PC-3 (cell line): ENCODE measurements around the gene CWF19L1. TPM values are rescaled to one million over a fixed set of nuclear protein-coding genes. Genes with fewer than 3 reads are reported as not detected.

Experiments
- ATAC-seq: fragments of 200-7000 bp; cut with Tn5 transposase; 2 replicates; pipeline ENCODE4 v1.9.1; 2020; ENCODE audit warnings: mild to moderate bottlenecking, moderate library complexity
- BruUV-seq: library from RNA; stranded (reverse); fragments of 400-500 nt; replicated peaks from 2 replicates; lab custom pipeline; 2021; lab: Mats Ljungman, UMichigan
- CTCF ChIA-PET: fragments of 300-600 bp; sonication (Branson Sonifier 250); formaldehyde crosslinking; loops from one replicate; lab custom pipeline; 2022; ENCODE audit warnings: antibody characterized with exemption; lab: Charles Lee
- POLR2A ChIA-PET: fragments of 300-600 bp; sonication (Branson Sonifier 250); formaldehyde crosslinking; loops from one replicate; lab custom pipeline; 2022; ENCODE audit warnings: antibody characterized with exemption; ENCODE audit not compliant: unreplicated experiment; lab: Charles Lee
- DNase-seq: peaks from one replicate; pipeline ENCODE4 v3.0.0-alpha.2; 2015
- H2AFZ ChIP-seq: fragments of 300-600 bp; sonication (generic); 2 replicates; pipeline ENCODE4 v1.6.0; 2016; ENCODE audit warnings: antibody characterized with exemption, low read length
- H3F3A ChIP-seq: fragments of 300-600 bp; sonication (generic); one replicate; pipeline ENCODE4 v1.6.0; 2017; ENCODE audit warnings: antibody characterized with exemption, low read length, control low read depth, mild to moderate bottlenecking; ENCODE audit not compliant: unreplicated experiment
- H3K27ac ChIP-seq: fragments of 300-600 bp; sonication (generic); 2 replicates; pipeline ENCODE4 v1.5.1; 2016; ENCODE audit warnings: mild to moderate bottlenecking, low read length
- H3K27me3 ChIP-seq: fragments of 300-600 bp; sonication (generic); 2 replicates; pipeline ENCODE4 v1.6.1; 2016; ENCODE audit warnings: low read length, mixed read lengths
- H3K36me3 ChIP-seq: fragments of 300-600 bp; sonication (generic); 2 replicates; pipeline ENCODE4 v1.6.1; 2016; ENCODE audit warnings: low read depth, mixed run types, low read length, mixed read lengths
- H3K4me1 ChIP-seq: fragments of 300-600 bp; sonication (generic); 2 replicates; pipeline ENCODE4 v1.5.1; 2016; ENCODE audit warnings: low read length; ENCODE audit not compliant: insufficient read depth
- H3K4me2 ChIP-seq: fragments of 300-600 bp; sonication (generic); 2 replicates; pipeline ENCODE4 v1.6.0; 2016; ENCODE audit warnings: low read length
- H3K4me3 ChIP-seq: fragments of 300-600 bp; sonication (generic); 2 replicates; pipeline ENCODE4 v1.5.1; 2016; ENCODE audit warnings: mild to moderate bottlenecking, low read length, mixed read lengths
- H3K79me2 ChIP-seq: fragments of 300-600 bp; sonication (generic); 2 replicates; pipeline ENCODE4 v1.6.1; 2017; ENCODE audit warnings: low read length, mixed read lengths
- H3K9ac ChIP-seq: fragments of 300-600 bp; sonication (generic); 2 replicates; pipeline ENCODE4 v1.6.0; 2016; ENCODE audit warnings: mild to moderate bottlenecking, low read length
- H3K9me2 ChIP-seq: fragments of 300-600 bp; sonication (generic); replicated peaks from 2 replicates; pipeline ENCODE4 v1.6.1; 2016; ENCODE audit warnings: mixed run types, low read length, mixed read lengths
- H3K9me3 ChIP-seq: fragments of 300-600 bp; sonication (generic); 2 replicates; pipeline ENCODE4 v1.6.1; 2016; ENCODE audit warnings: low read length, mixed read lengths
- H4K20me1 ChIP-seq: fragments of 300-600 bp; sonication (generic); 2 replicates; pipeline ENCODE4 v1.6.1; 2016; ENCODE audit warnings: low read length, mixed read lengths
- EZH2 ChIP-seq: fragments of 300-600 bp; sonication (generic); IDR thresholded peaks from one replicate; pipeline ENCODE4 v1.6.1; 2017; ENCODE audit warnings: antibody characterized with exemption, mild to moderate bottlenecking, low read length; ENCODE audit not compliant: unreplicated experiment
- EZH2phosphoT487 ChIP-seq: fragments of 300-600 bp; sonication (generic); IDR thresholded peaks from 2 replicates; pipeline ENCODE4 v1.6.1; 2018; ENCODE audit warnings: mild to moderate bottlenecking, antibody characterized with exemption, low read length, borderline replicate concordance
- intact Hi-C: fragments of 100-400 bp; cut with micrococcal nuclease; formaldehyde crosslinking; loops from 2 replicates; pipeline ENCODE4 v1.9.0; 2023
- total RNA-seq: library from RNA; depleted of rRNA; stranded (reverse); fragments of >200 nt; gene quantifications from 2 replicates; pipeline ENCODE4 v1.2.3, GENCODE V29; 2014
- TF ChIP-seq, protein P1 (sequence below): fragments of 300-600 bp; sonication (generic); conservative IDR thresholded peaks from 2 replicates; pipeline ENCODE4 v1.5.1; 2017; ENCODE audit warnings: antibody characterized with exemption, low read depth, mild to moderate bottlenecking, low read length

CWF19L1 gene
- total RNA-seq, 1 experiment from 2014 or later, result 31.4 TPM

DNA sequence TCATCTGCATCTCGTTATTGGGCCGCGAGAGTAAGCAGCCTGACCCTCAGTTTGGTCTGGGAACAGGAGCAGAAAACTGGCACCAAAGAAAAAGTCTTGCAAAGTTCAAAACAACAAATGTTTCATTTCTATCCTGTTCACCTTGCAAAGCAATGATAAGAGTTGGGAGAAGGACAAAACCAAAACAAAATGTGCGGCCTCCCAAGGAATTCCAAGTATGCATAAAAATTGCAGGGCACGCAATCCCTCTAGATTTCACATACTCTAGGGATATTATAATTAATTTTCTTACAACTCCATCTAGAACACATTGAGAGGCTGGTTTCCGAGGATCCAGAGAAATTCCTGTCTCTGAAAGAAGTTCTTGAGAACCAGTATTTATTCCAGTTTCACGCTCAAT lies 58.1 kb downstream of the CWF19L1 start:
- no peaks in the 10 kb centered on the region for H4K20me1 ChIP-seq
- no peaks in the 10 kb centered on the region for H3K27me3 ChIP-seq
- DNase-seq, result no peak
- H2AFZ ChIP-seq, result no peak overlapping the region
- no peaks in the 10 kb centered on the region for H3K79me2 ChIP-seq
- POLR2A ChIA-PET, result no interaction called here
- TF ChIP-seq, protein P1, sequence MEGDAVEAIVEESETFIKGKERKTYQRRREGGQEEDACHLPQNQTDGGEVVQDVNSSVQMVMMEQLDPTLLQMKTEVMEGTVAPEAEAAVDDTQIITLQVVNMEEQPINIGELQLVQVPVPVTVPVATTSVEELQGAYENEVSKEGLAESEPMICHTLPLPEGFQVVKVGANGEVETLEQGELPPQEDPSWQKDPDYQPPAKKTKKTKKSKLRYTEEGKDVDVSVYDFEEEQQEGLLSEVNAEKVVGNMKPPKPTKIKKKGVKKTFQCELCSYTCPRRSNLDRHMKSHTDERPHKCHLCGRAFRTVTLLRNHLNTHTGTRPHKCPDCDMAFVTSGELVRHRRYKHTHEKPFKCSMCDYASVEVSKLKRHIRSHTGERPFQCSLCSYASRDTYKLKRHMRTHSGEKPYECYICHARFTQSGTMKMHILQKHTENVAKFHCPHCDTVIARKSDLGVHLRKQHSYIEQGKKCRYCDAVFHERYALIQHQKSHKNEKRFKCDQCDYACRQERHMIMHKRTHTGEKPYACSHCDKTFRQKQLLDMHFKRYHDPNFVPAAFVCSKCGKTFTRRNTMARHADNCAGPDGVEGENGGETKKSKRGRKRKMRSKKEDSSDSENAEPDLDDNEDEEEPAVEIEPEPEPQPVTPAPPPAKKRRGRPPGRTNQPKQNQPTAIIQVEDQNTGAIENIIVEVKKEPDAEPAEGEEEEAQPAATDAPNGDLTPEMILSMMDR, result no peak
- TF ChIP-seq EZH2phosphoT487 (no peak), EZH2 (no peak)
- no peak overlapping the region for H3K4me3 ChIP-seq
- BruUV-seq, result no TSS peak
- no peak for ATAC-seq
- H3K9me3 ChIP-seq, result no peaks in the 10 kb centered on the region
- no peak overlapping the region for H3K9ac ChIP-seq
- no peak overlapping the region for H3K4me2 ChIP-seq
- intact Hi-C loops, result no loop called here
- no peaks in the 10 kb centered on the region for H3F3A ChIP-seq
- H3K9me2 ChIP-seq, result no peaks in the 10 kb centered on the region
- no peaks in the 10 kb centered on the region for H3K4me1 ChIP-seq
- H3K36me3 ChIP-seq, result peaks cover 13% of the 10 kb centered on the region; the same call in 1 of the 2 replicates
- CTCF ChIA-PET, result no interaction called here
- no peak overlapping the region for H3K27ac ChIP-seq

DNA sequence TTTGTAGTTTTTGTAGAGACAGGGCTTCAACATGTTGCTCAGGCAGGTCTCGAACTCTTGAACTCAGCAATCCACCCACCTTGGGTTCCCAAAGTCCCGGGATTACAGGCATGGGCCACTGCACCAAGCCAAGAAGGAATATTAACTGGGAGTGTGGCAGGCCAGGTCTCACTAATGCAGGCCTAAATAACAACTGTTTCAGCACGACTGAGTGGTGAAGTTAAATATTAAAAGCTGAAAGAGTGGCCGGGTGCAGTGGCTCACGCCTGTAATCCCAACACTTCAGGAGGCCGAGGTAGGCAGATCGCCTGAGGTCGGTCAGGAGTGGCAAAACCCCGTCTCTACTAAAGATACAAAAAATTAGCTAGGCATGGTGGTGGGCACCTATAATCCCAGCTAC lies 59.2 kb downstream of the CWF19L1 start:
- no peaks in the 10 kb centered on the region for H3K27me3 ChIP-seq
- no TSS peak for BruUV-seq
- H3K4me2 ChIP-seq, result no peak overlapping the region
- intact Hi-C loops, result no loop called here
- no peaks in the 10 kb centered on the region for H3K79me2 ChIP-seq
- no peak overlapping the region for H2AFZ ChIP-seq
- ChIA-PET POLR2A (no interaction called here), CTCF (no interaction called here)
- no peaks in the 10 kb centered on the region for H3K4me1 ChIP-seq
- no peaks in the 10 kb centered on the region for H3K9me2 ChIP-seq
- no peaks in the 10 kb centered on the region for H3K9me3 ChIP-seq
- no peak for DNase-seq
- H3K4me3 ChIP-seq, result no peak overlapping the region
- H3K9ac ChIP-seq, result no peak overlapping the region
- TF ChIP-seq, protein P1, result no peak
- TF ChIP-seq EZH2 (no peak), EZH2phosphoT487 (no peak)
- no peak for ATAC-seq
- no peaks in the 10 kb centered on the region for H3F3A ChIP-seq
- no peak overlapping the region for H3K27ac ChIP-seq
- H4K20me1 ChIP-seq, result no peaks in the 10 kb centered on the region
- peaks cover 20% of the 10 kb centered on the region; the same call in 1 of the 2 replicates for H3K36me3 ChIP-seq

DNA sequence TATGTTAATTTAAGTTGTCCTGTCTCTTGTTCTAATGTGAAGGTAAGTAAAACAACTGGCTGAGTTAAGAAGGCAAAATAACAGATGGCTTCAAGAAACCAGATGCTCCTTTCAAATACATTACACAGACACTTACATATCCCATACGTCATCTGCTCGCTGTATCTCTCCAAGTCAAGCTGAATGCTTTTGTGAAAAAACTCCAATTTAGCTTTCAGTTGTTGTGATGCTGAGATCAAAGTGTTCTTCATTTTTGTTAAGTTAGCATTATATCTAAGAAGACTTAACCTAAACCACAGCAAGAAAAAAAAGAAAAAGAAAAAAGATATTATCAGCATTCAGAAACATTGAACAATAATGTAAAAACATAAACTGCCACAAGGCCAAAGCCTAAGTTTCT lies 63.1 kb downstream of the CWF19L1 start:
- Histone ChIP-seq H3K36me3 (peaks cover 32% of the 10 kb centered on the region; the same call in 1 of the 2 replicates), H3K4me2 (no peak overlapping the region), H3K4me3 (no peak overlapping the region), H4K20me1 (no peaks in the 10 kb centered on the region), H3K9ac (no peak overlapping the region), H3K4me1 (no peaks in the 10 kb centered on the region), H3K27me3 (no peaks in the 10 kb centered on the region), H3F3A (no peaks in the 10 kb centered on the region), H3K79me2 (no peaks in the 10 kb centered on the region), H3K9me2 (no peaks in the 10 kb centered on the region), H3K27ac (no peak overlapping the region), H2AFZ (no peak overlapping the region), H3K9me3 (no peaks in the 10 kb centered on the region)
- no TSS peak for BruUV-seq
- DNase-seq (no peak), ATAC-seq (no peak)
- ChIA-PET POLR2A (no interaction called here), CTCF (no interaction called here)
- TF ChIP-seq, protein P1, result no peak
- TF ChIP-seq EZH2, result no peak
- no peak for TF ChIP-seq EZH2phosphoT487
- intact Hi-C loops, result no loop called here
